Glutamatergic neuron (in vitro differentiated cells): ENCODE measurements around the gene UNCX. TPM values are rescaled to one million over a fixed set of nuclear protein-coding genes. Genes with fewer than 3 reads are reported as not detected.
A peak's percentile ranks its signal among the peaks of the same experiment; 100 is the strongest.
"Not testable (repeated sequence)": the region's sequence is repeated elsewhere in the genome, so short reads cannot be mapped to it uniquely, and the experiment has no call there.

ENCODE experiments used
- DNase-seq: peaks from one replicate; pipeline ENCODE4 v3.0.0; 2022
- H3K27ac Mint-ChIP-seq: one replicate; pipeline ENCODE4 v1.8.0; 2020; ENCODE audit warnings: mild to moderate bottlenecking, mixed read lengths, inconsistent platforms; ENCODE audit not compliant: unreplicated experiment
- H3K27me3 Mint-ChIP-seq: one replicate; pipeline ENCODE4 v1.8.0; 2020; ENCODE audit warnings: mild to moderate bottlenecking, moderate library complexity, mixed read lengths, inconsistent platforms; ENCODE audit not compliant: unreplicated experiment
- H3K36me3 Mint-ChIP-seq: one replicate; pipeline ENCODE4 v1.8.0; 2020; ENCODE audit warnings: mild to moderate bottlenecking, mixed read lengths, inconsistent platforms; ENCODE audit not compliant: unreplicated experiment
- H3K4me1 Mint-ChIP-seq: one replicate; pipeline ENCODE4 v1.8.0; 2020; ENCODE audit warnings: mild to moderate bottlenecking, low read depth, mixed read lengths, inconsistent platforms; ENCODE audit not compliant: unreplicated experiment
- H3K4me3 Mint-ChIP-seq: one replicate; pipeline ENCODE4 v1.8.0; 2020; ENCODE audit warnings: mild to moderate bottlenecking, mixed read lengths, inconsistent platforms; ENCODE audit not compliant: unreplicated experiment
- H3K9me3 Mint-ChIP-seq: one replicate; pipeline ENCODE4 v1.8.0; 2020; ENCODE audit warnings: mild to moderate bottlenecking, moderate library complexity, mixed read lengths, inconsistent platforms; ENCODE audit not compliant: unreplicated experiment
- CTCF ChIP-seq: fragments of 200-600 bp; sonication (generic); IDR thresholded peaks from one replicate; pipeline ENCODE4 v1.5.0; 2021; ENCODE audit not compliant: partially characterized antibody, unreplicated experiment
- total RNA-seq: library from RNA; stranded (reverse); fragmentation: NEBNext Ultra II Directional; extraction: Animal tissue kit (Norgen Biotek cat#: 25700); gene quantifications from one replicate; pipeline ENCODE4 v1.2.1, GENCODE V29; 2021; ENCODE audit not compliant: unreplicated experiment

The UNCX gene
- total RNA-seq, 1 donor from 2014 or later = 106 TPM

- DNase-seq = no peak
- Mint-ChIP-seq H3K9me3 (peaks cover 10% of the 10 kb centered on the region), H3K27ac (no peak overlapping the region), H3K4me3 (no peak overlapping the region), H3K27me3 (peaks cover 14% of the 10 kb centered on the region), H3K4me1 (no peaks in the 10 kb centered on the region), H3K36me3 (peaks cover 13% of the 10 kb centered on the region)
- no peak for TF ChIP-seq CTCF
These were observed 44.0 kb downstream of the UNCX start for GRCh38 chr7:1276626-1277175.

- Mint-ChIP-seq H3K4me3 (no peak overlapping the region), H3K27ac (peak overlapping the region; percentile 15), H3K27me3 (peaks cover 14% of the 10 kb centered on the region), H3K9me3 (peaks cover 10% of the 10 kb centered on the region), H3K4me1 (no peaks in the 10 kb centered on the region), H3K36me3 (peaks cover 13% of the 10 kb centered on the region)
- no peak for TF ChIP-seq CTCF
- no peak for DNase-seq
These were observed 45.9 kb downstream of the UNCX start for GRCh38 chr7:1278543-1278942.

GRCh38 chr7:1279041-1279440 is 46.4 kb downstream of the UNCX start:
- H3K36me3 Mint-ChIP-seq = peaks cover 13% of the 10 kb centered on the region
- no peak for TF ChIP-seq CTCF
- no peak overlapping the region for H3K4me3 Mint-ChIP-seq
- H3K4me1 Mint-ChIP-seq = no peaks in the 10 kb centered on the region
- peaks cover 10% of the 10 kb centered on the region for H3K9me3 Mint-ChIP-seq
- DNase-seq = no peak
- peaks cover 14% of the 10 kb centered on the region for H3K27me3 Mint-ChIP-seq
- peak overlapping the region; percentile 15 for H3K27ac Mint-ChIP-seq

GRCh38 chr7:1279895-1280294 is 47.2 kb downstream of the UNCX start:
- not testable (repeated sequence) for DNase-seq, H3K4me1 Mint-ChIP-seq, H3K9me3 Mint-ChIP-seq, H3K4me3 Mint-ChIP-seq, H3K27ac Mint-ChIP-seq
- peaks cover 14% of the 10 kb centered on the region for H3K27me3 Mint-ChIP-seq
- H3K36me3 Mint-ChIP-seq = peaks cover 13% of the 10 kb centered on the region

GRCh38 chr7:1281068-1281467 is 48.4 kb downstream of the UNCX start:
- H3K4me3 Mint-ChIP-seq = no peak overlapping the region
- DNase-seq = no peak
- H3K9me3 Mint-ChIP-seq = no peaks in the 10 kb centered on the region
- peaks cover 13% of the 10 kb centered on the region for H3K36me3 Mint-ChIP-seq
- H3K27ac Mint-ChIP-seq = no peak overlapping the region
- peaks cover 4% of the 10 kb centered on the region for H3K4me1 Mint-ChIP-seq
- peaks cover 9% of the 10 kb centered on the region for H3K27me3 Mint-ChIP-seq
- TF ChIP-seq CTCF = no peak

- Mint-ChIP-seq H3K36me3 (peaks cover 8% of the 10 kb centered on the region), H3K27ac (no peak overlapping the region), H3K27me3 (peaks cover 8% of the 10 kb centered on the region), H3K4me3 (no peak overlapping the region), H3K9me3 (no peaks in the 10 kb centered on the region), H3K4me1 (peaks cover 4% of the 10 kb centered on the region)
- no peak for DNase-seq
- no peak for TF ChIP-seq CTCF
These were observed 50.0 kb downstream of the UNCX start for GRCh38 chr7:1282679-1283078.
